MCF 10A (cell line): ENCODE data around the gene TMA7. TPM values are rescaled to one million over a fixed set of nuclear protein-coding genes. Genes with fewer than 3 reads are reported as not detected.

Source experiments
- BruUV-seq: library from RNA; stranded (reverse); fragments of 400-500 nt; replicated peaks from 2 replicates; lab custom pipeline; 2021; lab: Mats Ljungman, UMichigan
- CTCF ChIA-PET: fragments of 300-600 bp; sonication (Branson Sonifier 250); formaldehyde crosslinking; extraction: SDS; loops from one replicate; lab custom pipeline; 2021; ENCODE audit warnings: antibody characterized with exemption, inconsistent platforms; lab: Yijun Ruan, JAX
- POLR2A ChIA-PET: fragments of 300-600, 350-650 bp; sonication (Branson Sonifier 250); formaldehyde crosslinking; extraction: SDS; loops from one replicate; lab custom pipeline; 2020; ENCODE audit warnings: antibody characterized with exemption, inconsistent platforms; lab: Yijun Ruan, JAX
- DNase-seq: peaks from one replicate; pipeline ENCODE4 v3.0.0-alpha.2; 2018; ENCODE audit not compliant: unreplicated experiment
- H3K27ac Mint-ChIP-seq: one replicate; pipeline ENCODE4 v1.8.0; 2022; ENCODE audit warnings: mild to moderate bottlenecking, low read depth, mixed read lengths; ENCODE audit not compliant: unreplicated experiment
- H3K27me3 Mint-ChIP-seq: one replicate; pipeline ENCODE4 v1.8.0; 2022; ENCODE audit warnings: mixed read lengths; ENCODE audit not compliant: insufficient read depth, unreplicated experiment
- H3K36me3 Mint-ChIP-seq: one replicate; pipeline ENCODE4 v1.8.0; 2022; ENCODE audit warnings: mild to moderate bottlenecking, moderate library complexity, mixed read lengths; ENCODE audit not compliant: insufficient read depth, unreplicated experiment
- H3K4me1 Mint-ChIP-seq: one replicate; pipeline ENCODE4 v1.8.0; 2022; ENCODE audit warnings: mixed read lengths; ENCODE audit not compliant: insufficient read depth, unreplicated experiment
- H3K4me3 Mint-ChIP-seq: one replicate; pipeline ENCODE4 v1.8.0; 2022; ENCODE audit warnings: mild to moderate bottlenecking, moderate library complexity, mixed read lengths; ENCODE audit not compliant: unreplicated experiment
- H3K9me3 Mint-ChIP-seq: one replicate; pipeline ENCODE4 v1.8.0; 2022; ENCODE audit warnings: mixed read lengths; ENCODE audit not compliant: unreplicated experiment
- CTCF ChIP-seq: fragments of 200-600 bp; IDR thresholded peaks from one replicate; pipeline ENCODE4 v1.8.0; 2022; ENCODE audit warnings: antibody characterized with exemption, mild to moderate bottlenecking; ENCODE audit not compliant: unreplicated experiment
- intact Hi-C: fragments of 100-400 bp; cut with micrococcal nuclease; formaldehyde crosslinking; loops from 2 replicates; pipeline ENCODE4 v1.14.1; 2022
- total RNA-seq: library from RNA; stranded (reverse); gene quantifications from 2 replicates; pipeline ENCODE4 v1.2.3, GENCODE V29; 2022

Gene TMA7
- total RNA-seq, 1 experiment from 2014 or later: 356 TPM

GRCh38 chr3:48426944-48427629 lies 13.0 kb upstream of the TMA7 start:
- Mint-ChIP-seq H3K4me1 (peaks cover 61% of the 10 kb centered on the region), H3K4me3 (peak overlapping the region; percentile 99), H3K27me3 (no peaks in the 10 kb centered on the region), H3K9me3 (no peaks in the 10 kb centered on the region), H3K27ac (peak overlapping the region; percentile 5), H3K36me3 (peaks cover 46% of the 10 kb centered on the region)
- intact Hi-C loops: no loop called here
- no peak for DNase-seq
- ChIA-PET POLR2A (interaction anchor here (0.6 to 20.2 kb wide), 7 partner anchors 9 to 488 kb away, joined by 3 to 749 read pairs (median 7); partner anchors contain the start of genes ATRIP, CCDC51 and TMA7), CTCF (interaction anchor here (0.6 to 7.6 kb wide), 4 partner anchors 8 to 28 kb away, joined by 3 to 81 read pairs (median 18); no protein-coding TSS in a partner anchor)
- TF ChIP-seq CTCF: no peak
- no TSS peak for BruUV-seq

GRCh38 chr3:48427630-48427962 lies 12.5 kb upstream of the TMA7 start:
- CTCF ChIA-PET: interaction anchor here (1.4 to 7.6 kb wide), 3 partner anchors 8 to 26 kb away, joined by 4 to 81 read pairs (median 31); no protein-coding TSS in a partner anchor
- Mint-ChIP-seq H3K9me3 (no peaks in the 10 kb centered on the region), H3K4me3 (peak overlapping the region; percentile 99), H3K36me3 (peaks cover 47% of the 10 kb centered on the region), H3K4me1 (peaks cover 66% of the 10 kb centered on the region), H3K27ac (peak overlapping the region; percentile 5), H3K27me3 (no peaks in the 10 kb centered on the region)
- intact Hi-C loops: no loop called here
- POLR2A ChIA-PET: interaction anchor here (0.6 to 20.2 kb wide), 7 partner anchors 8 to 338 kb away, joined by 3 to 749 read pairs (median 7); partner anchors contain the start of genes ATRIP, CCDC51 and TMA7
- BruUV-seq: no TSS peak
- DNase-seq: no peak
- no peak for TF ChIP-seq CTCF

- ChIA-PET CTCF (interaction anchor here (1.4 to 7.6 kb wide), 3 partner anchors 7 to 27 kb away, joined by 4 to 81 read pairs (median 31); no protein-coding TSS in a partner anchor), POLR2A (interaction anchor here (0.6 to 20.2 kb wide), 12 partner anchors 8 to 339 kb away, joined by 3 to 749 read pairs (median 4); partner anchors contain the start of genes ATRIP, CCDC51, CDC25A and PFKFB4)
- peak overlapping the region; percentile 99 for H3K4me3 Mint-ChIP-seq
- peaks cover 47% of the 10 kb centered on the region for H3K36me3 Mint-ChIP-seq
- BruUV-seq: no TSS peak
- H3K27me3 Mint-ChIP-seq: no peaks in the 10 kb centered on the region
- intact Hi-C loops: no loop called here
- H3K4me1 Mint-ChIP-seq: peaks cover 66% of the 10 kb centered on the region
- TF ChIP-seq CTCF: no peak
- peak overlapping the region; percentile 5 for H3K27ac Mint-ChIP-seq
- H3K9me3 Mint-ChIP-seq: no peaks in the 10 kb centered on the region
- DNase-seq: no peak
Measured at GRCh38 chr3:48428088-48428571, 11.9 kb upstream of the TMA7 start.
